ENCODE results near the gene TFDP1.

TFDP1 gene

GRCh38 chr13:113550453-113550852 is 34.1 kb upstream of the TFDP1 start:
- H3K4me3 ChIP-seq (ENCODE audit: low read depth, low read length): no peak overlapping the region
- no peak for TF ChIP-seq CTCF (IDR thresholded peaks at IDR 0.05; ENCODE audit: control insufficient read depth, extremely low read depth, insufficient read depth)
- DNase-seq (ENCODE audit: low read depth): no peak

GRCh38 chr13:113551081-113552000 is 33.2 kb upstream of the TFDP1 start:
- no peak for DNase-seq (ENCODE audit: low read depth)
- TF ChIP-seq CTCF (IDR thresholded peaks at IDR 0.05; ENCODE audit: control insufficient read depth, extremely low read depth, insufficient read depth): no peak
- no peak overlapping the region for H3K4me3 ChIP-seq (ENCODE audit: low read depth, low read length)

- TF ChIP-seq CTCF (IDR thresholded peaks at IDR 0.05; ENCODE audit: control insufficient read depth, extremely low read depth, insufficient read depth): no peak
- H3K4me3 ChIP-seq (ENCODE audit: low read depth, low read length): no peak overlapping the region
- no peak for DNase-seq (ENCODE audit: low read depth)
These were observed 32.5 kb upstream of the TFDP1 start for GRCh38 chr13:113552079-113552478.

- DNase-seq (ENCODE audit: low read depth): no peak
- no peak overlapping the region for H3K4me3 ChIP-seq (ENCODE audit: low read depth, low read length)
- no peak for TF ChIP-seq CTCF (IDR thresholded peaks at IDR 0.05; ENCODE audit: control insufficient read depth, extremely low read depth, insufficient read depth)
These were observed 31.6 kb upstream of the TFDP1 start for GRCh38 chr13:113552786-113553434.

GRCh38 chr13:113553511-113554332 is 30.8 kb upstream of the TFDP1 start:
- no peak for DNase-seq (ENCODE audit: low read depth)
- H3K4me3 ChIP-seq (ENCODE audit: low read depth, low read length): no peak overlapping the region
- TF ChIP-seq CTCF (IDR thresholded peaks at IDR 0.05; ENCODE audit: control insufficient read depth, extremely low read depth, insufficient read depth): no peak

- no peak for TF ChIP-seq CTCF (IDR thresholded peaks at IDR 0.05; ENCODE audit: control insufficient read depth, extremely low read depth, insufficient read depth)
- H3K4me3 ChIP-seq (ENCODE audit: low read depth, low read length): no peak overlapping the region
- no peak for DNase-seq (ENCODE audit: low read depth)
These were observed 30.2 kb upstream of the TFDP1 start for GRCh38 chr13:113554333-113554700.

Measured in LNCaP clone FGC (cell line).